ENCODE measurements around the gene FOXO3. TPM values are rescaled to one million over a fixed set of nuclear protein-coding genes. Genes with fewer than 3 reads are reported as not detected.

The FOXO3 gene
- total RNA-seq, 4 donors from 2014 or later, result 146 to 200 (median 166) TPM

- DNase-seq (ENCODE audit: low spot score in 2 of 2), result no peak
- H3K4me1 ChIP-seq, result peaks cover 0 to 92% (median 38%) of the 10 kb centered on the region in 4 donors
- no peak overlapping the region for H3K4me3 ChIP-seq
- H3K27ac ChIP-seq, result no peak overlapping the region
- peaks cover 0 to 9% (median 0%) of the 10 kb centered on the region in 3 donors for H3K36me3 ChIP-seq
- no peaks in the 10 kb centered on the region for H3K9me3 ChIP-seq
- no peaks in the 10 kb centered on the region for H3K27me3 ChIP-seq
- WGBS, 2 donors, result 90 to 93% methylated on average over 4 of the region's 4 CpGs
- TF ChIP-seq EP300 (IDR thresholded peaks at IDR 0.05) (no peak), CTCF (IDR thresholded peaks at IDR 0.05) (no peak), POLR2A (IDR thresholded peaks at IDR 0.05) (no peak)
Observed at GRCh38 chr6:108644252-108644651, 83.5 kb downstream of the FOXO3 start.

- DNase-seq (ENCODE audit: low spot score in 2 of 2), result no peak
- no peaks in the 10 kb centered on the region for H3K9me3 ChIP-seq
- no peak overlapping the region for H3K4me3 ChIP-seq
- H3K4me1 ChIP-seq, result peaks cover 0 to 99% (median 70%) of the 10 kb centered on the region in 4 donors
- peaks cover 0 to 4% (median 0%) of the 10 kb centered on the region in 3 donors for H3K36me3 ChIP-seq
- TF ChIP-seq POLR2A (IDR thresholded peaks at IDR 0.05), result no peak
- no peak for TF ChIP-seq CTCF (IDR thresholded peaks at IDR 0.05)
- no peak for TF ChIP-seq EP300 (IDR thresholded peaks at IDR 0.05)
- peak overlapping the region in 2 of 4 donors; percentile 90 to 93 for H3K27ac ChIP-seq
- WGBS, 2 donors, result 75% methylated on average over 3 of the region's 3 CpGs
- H3K27me3 ChIP-seq, result no peaks in the 10 kb centered on the region
Observed at GRCh38 chr6:108648191-108648590, 87.5 kb downstream of the FOXO3 start.

GRCh38 chr6:108650325-108650724 lies 89.6 kb downstream of the FOXO3 start:
- H3K36me3 ChIP-seq, result peaks cover 0 to 4% (median 0%) of the 10 kb centered on the region in 3 donors
- H3K27me3 ChIP-seq, result no peaks in the 10 kb centered on the region
- H3K9me3 ChIP-seq, result no peaks in the 10 kb centered on the region
- DNase-seq (ENCODE audit: low spot score in 2 of 2), result no peak
- WGBS, 2 donors, result 59 to 81% methylated on average over 1 of the region's 1 CpG
- TF ChIP-seq EP300 (IDR thresholded peaks at IDR 0.05), result no peak
- TF ChIP-seq POLR2A (IDR thresholded peaks at IDR 0.05), result no peak
- no peak for TF ChIP-seq CTCF (IDR thresholded peaks at IDR 0.05)
- no peak overlapping the region for H3K4me3 ChIP-seq
- peaks cover 4 to 100% (median 76%) of the 10 kb centered on the region in 4 donors for H3K4me1 ChIP-seq
- peak overlapping the region; percentile 25 to 93 (median 78) for H3K27ac ChIP-seq

GRCh38 chr6:108650781-108651180 lies 90.1 kb downstream of the FOXO3 start:
- no peak for TF ChIP-seq POLR2A (IDR thresholded peaks at IDR 0.05)
- TF ChIP-seq EP300 (IDR thresholded peaks at IDR 0.05), result no peak
- no peak for TF ChIP-seq CTCF (IDR thresholded peaks at IDR 0.05)
- H3K9me3 ChIP-seq, result no peaks in the 10 kb centered on the region
- H3K27ac ChIP-seq, result peak overlapping the region in 3 of 4 donors; percentile 67 to 93 (median 90)
- H3K4me1 ChIP-seq, result peaks cover 4 to 100% (median 78%) of the 10 kb centered on the region in 4 donors
- 47 to 49% methylated on average over 5 of the region's 5 CpGs for WGBS, 2 donors
- no peak overlapping the region for H3K4me3 ChIP-seq
- H3K36me3 ChIP-seq, result peaks cover 0 to 4% (median 0%) of the 10 kb centered on the region in 3 donors
- no peak for DNase-seq (ENCODE audit: low spot score in 2 of 2)
- H3K27me3 ChIP-seq, result no peaks in the 10 kb centered on the region

- TF ChIP-seq CTCF (IDR thresholded peaks at IDR 0.05) (no peak), EP300 (IDR thresholded peaks at IDR 0.05) (peak in 1 of 2 donors; percentile 69), POLR2A (IDR thresholded peaks at IDR 0.05) (no peak)
- H3K4me1 ChIP-seq, result peaks cover 4 to 100% (median 78%) of the 10 kb centered on the region in 4 donors
- WGBS, 2 donors, result 22 to 34% methylated on average over 9 of the region's 9 CpGs
- H3K36me3 ChIP-seq, result peaks cover 0 to 4% (median 0%) of the 10 kb centered on the region in 3 donors
- H3K27me3 ChIP-seq, result no peaks in the 10 kb centered on the region
- DNase-seq (ENCODE audit: low spot score in 2 of 2), result no peak
- peak overlapping the region; percentile 67 to 93 (median 86) for H3K27ac ChIP-seq
- H3K9me3 ChIP-seq, result no peaks in the 10 kb centered on the region
- no peak overlapping the region for H3K4me3 ChIP-seq
Observed at GRCh38 chr6:108651340-108652227, 90.9 kb downstream of the FOXO3 start.
